Measurements from ENCODE around the gene ZNF622. TPM values are rescaled to one million over a fixed set of nuclear protein-coding genes. Genes with fewer than 3 reads are reported as not detected.

ZNF622 gene
- total and polyA plus RNA-seq, 4 donors, result 21.9 to 29.4 (median 26.1) TPM

GRCh38 chr5:16464231-16464630, 1.4 kb downstream of the ZNF622 start:
- WGBS (ENCODE audit: insufficient coverage), result no CpG with 5 or more reads among the region's 1 CpG
- Histone ChIP-seq H3K27ac (ENCODE audit: low read depth, low read length) (no peak overlapping the region), H3K27me3 (ENCODE audit: control insufficient read depth, insufficient read depth, low read length) (no peaks in the 10 kb centered on the region), H3K36me3 (ENCODE audit: control insufficient read depth, insufficient read depth, low read length) (peaks cover 16% of the 10 kb centered on the region), H3K4me3 (ENCODE audit: low read depth, low read length) (peak overlapping the region; percentile 96), H3K4me1 (ENCODE audit: control insufficient read depth, insufficient read depth, low read length) (peaks cover 19% of the 10 kb centered on the region), H3K9me3 (ENCODE audit: control insufficient read depth, insufficient read depth, low read length) (no peaks in the 10 kb centered on the region)
- no peak for DNase-seq (ENCODE audit: low read depth in 4 of 6, low spot score in 6 of 6)

GRCh38 chr5:16461782-16462181, 3.8 kb downstream of the ZNF622 start:
- H3K27ac ChIP-seq (ENCODE audit: low read depth, low read length), result no peak overlapping the region
- 100% methylated on average over 1 of the region's 1 CpG for WGBS (ENCODE audit: insufficient coverage)
- H3K4me3 ChIP-seq (ENCODE audit: low read depth, low read length), result no peak overlapping the region
- H3K4me1 ChIP-seq (ENCODE audit: control insufficient read depth, insufficient read depth, low read length), result peaks cover 15% of the 10 kb centered on the region
- no peaks in the 10 kb centered on the region for H3K9me3 ChIP-seq (ENCODE audit: control insufficient read depth, insufficient read depth, low read length)
- H3K36me3 ChIP-seq (ENCODE audit: control insufficient read depth, insufficient read depth, low read length), result peaks cover 18% of the 10 kb centered on the region
- no peaks in the 10 kb centered on the region for H3K27me3 ChIP-seq (ENCODE audit: control insufficient read depth, insufficient read depth, low read length)
- DNase-seq (ENCODE audit: low read depth in 4 of 6, low spot score in 6 of 6), result no peak

- Histone ChIP-seq H3K36me3 (ENCODE audit: control insufficient read depth, insufficient read depth, low read length) (peaks cover 18% of the 10 kb centered on the region), H3K27ac (ENCODE audit: low read depth, low read length) (no peak overlapping the region), H3K4me1 (ENCODE audit: control insufficient read depth, insufficient read depth, low read length) (peaks cover 10% of the 10 kb centered on the region), H3K4me3 (ENCODE audit: low read depth, low read length) (no peak overlapping the region), H3K27me3 (ENCODE audit: control insufficient read depth, insufficient read depth, low read length) (no peaks in the 10 kb centered on the region), H3K9me3 (ENCODE audit: control insufficient read depth, insufficient read depth, low read length) (no peaks in the 10 kb centered on the region)
- DNase-seq (ENCODE audit: low read depth in 4 of 6, low spot score in 6 of 6), result no peak
- no CpG with 5 or more reads among the region's 1 CpG for WGBS (ENCODE audit: insufficient coverage)
Observed at GRCh38 chr5:16461026-16461425, 4.6 kb downstream of the ZNF622 start.

- no peaks in the 10 kb centered on the region for H3K9me3 ChIP-seq (ENCODE audit: control insufficient read depth, insufficient read depth, low read length)
- H3K27ac ChIP-seq (ENCODE audit: low read depth, low read length), result no peak overlapping the region
- H3K36me3 ChIP-seq (ENCODE audit: control insufficient read depth, insufficient read depth, low read length), result peaks cover 17% of the 10 kb centered on the region
- no peak overlapping the region for H3K4me3 ChIP-seq (ENCODE audit: low read depth, low read length)
- peaks cover 2% of the 10 kb centered on the region for H3K4me1 ChIP-seq (ENCODE audit: control insufficient read depth, insufficient read depth, low read length)
- no peaks in the 10 kb centered on the region for H3K27me3 ChIP-seq (ENCODE audit: control insufficient read depth, insufficient read depth, low read length)
- no peak for DNase-seq (ENCODE audit: low read depth in 4 of 6, low spot score in 6 of 6)
Observed at GRCh38 chr5:16459451-16459850, 6.1 kb downstream of the ZNF622 start.

GRCh38 chr5:16457853-16458252, 7.7 kb downstream of the ZNF622 start:
- WGBS (ENCODE audit: insufficient coverage), result 90% methylated on average over 1 of the region's 1 CpG
- Histone ChIP-seq H3K27me3 (ENCODE audit: control insufficient read depth, insufficient read depth, low read length) (no peaks in the 10 kb centered on the region), H3K9me3 (ENCODE audit: control insufficient read depth, insufficient read depth, low read length) (no peaks in the 10 kb centered on the region), H3K4me1 (ENCODE audit: control insufficient read depth, insufficient read depth, low read length) (no peaks in the 10 kb centered on the region), H3K27ac (ENCODE audit: low read depth, low read length) (no peak overlapping the region), H3K36me3 (ENCODE audit: control insufficient read depth, insufficient read depth, low read length) (peaks cover 18% of the 10 kb centered on the region), H3K4me3 (ENCODE audit: low read depth, low read length) (no peak overlapping the region)
- DNase-seq (ENCODE audit: low read depth in 4 of 6, low spot score in 6 of 6), result no peak

- DNase-seq (ENCODE audit: low read depth in 4 of 6, low spot score in 6 of 6), result no peak
- no peaks in the 10 kb centered on the region for H3K9me3 ChIP-seq (ENCODE audit: control insufficient read depth, insufficient read depth, low read length)
- WGBS (ENCODE audit: insufficient coverage), result 90% methylated on average over 2 of the region's 3 CpGs
- H3K4me1 ChIP-seq (ENCODE audit: control insufficient read depth, insufficient read depth, low read length), result no peaks in the 10 kb centered on the region
- no peaks in the 10 kb centered on the region for H3K27me3 ChIP-seq (ENCODE audit: control insufficient read depth, insufficient read depth, low read length)
- peaks cover 15% of the 10 kb centered on the region for H3K36me3 ChIP-seq (ENCODE audit: control insufficient read depth, insufficient read depth, low read length)
- H3K27ac ChIP-seq (ENCODE audit: low read depth, low read length), result no peak overlapping the region
- H3K4me3 ChIP-seq (ENCODE audit: low read depth, low read length), result no peak overlapping the region
Observed at GRCh38 chr5:16457451-16457850, 8.1 kb downstream of the ZNF622 start.

- Histone ChIP-seq H3K4me3 (ENCODE audit: low read depth, low read length) (no peak overlapping the region), H3K27ac (ENCODE audit: low read depth, low read length) (no peak overlapping the region), H3K9me3 (ENCODE audit: control insufficient read depth, insufficient read depth, low read length) (no peaks in the 10 kb centered on the region), H3K4me1 (ENCODE audit: control insufficient read depth, insufficient read depth, low read length) (no peaks in the 10 kb centered on the region), H3K36me3 (ENCODE audit: control insufficient read depth, insufficient read depth, low read length) (peaks cover 13% of the 10 kb centered on the region), H3K27me3 (ENCODE audit: control insufficient read depth, insufficient read depth, low read length) (no peaks in the 10 kb centered on the region)
- peak; percentile 53 to 96 (median 72) for DNase-seq (ENCODE audit: low read depth in 4 of 6, low spot score in 6 of 6)
- WGBS (ENCODE audit: insufficient coverage), result 68% methylated on average over 3 of the region's 4 CpGs
Observed at GRCh38 chr5:16456103-16456832, 9.3 kb downstream of the ZNF622 start.

- no peak overlapping the region for H3K27ac ChIP-seq (ENCODE audit: low read depth, low read length)
Observed at GRCh38 chr5:16455668-16456067, 9.9 kb downstream of the ZNF622 start.

GRCh38 chr5:16454686-16455085, 10.9 kb downstream of the ZNF622 start:
- H3K4me3 ChIP-seq (ENCODE audit: low read depth, low read length), result no peak overlapping the region
- no peaks in the 10 kb centered on the region for H3K27me3 ChIP-seq (ENCODE audit: control insufficient read depth, insufficient read depth, low read length)
- H3K27ac ChIP-seq (ENCODE audit: low read depth, low read length), result no peak overlapping the region
- H3K36me3 ChIP-seq (ENCODE audit: control insufficient read depth, insufficient read depth, low read length), result peaks cover 19% of the 10 kb centered on the region
- no peak for DNase-seq (ENCODE audit: low read depth in 4 of 6, low spot score in 6 of 6)
- H3K9me3 ChIP-seq (ENCODE audit: control insufficient read depth, insufficient read depth, low read length), result no peaks in the 10 kb centered on the region
- no peaks in the 10 kb centered on the region for H3K4me1 ChIP-seq (ENCODE audit: control insufficient read depth, insufficient read depth, low read length)
- 97% methylated on average over 4 of the region's 4 CpGs for WGBS (ENCODE audit: insufficient coverage)

More at GRCh38 chr5:16455668-16456067, 9.9 kb downstream of the ZNF622 start:
- Histone ChIP-seq H3K27me3 (ENCODE audit: control insufficient read depth, insufficient read depth, low read length) (no peaks in the 10 kb centered on the region), H3K36me3 (ENCODE audit: control insufficient read depth, insufficient read depth, low read length) (peaks cover 15% of the 10 kb centered on the region), H3K4me1 (ENCODE audit: control insufficient read depth, insufficient read depth, low read length) (no peaks in the 10 kb centered on the region), H3K4me3 (ENCODE audit: low read depth, low read length) (no peak overlapping the region), H3K9me3 (ENCODE audit: control insufficient read depth, insufficient read depth, low read length) (no peaks in the 10 kb centered on the region)
- WGBS (ENCODE audit: insufficient coverage), result 100% methylated on average over 1 of the region's 5 CpGs
- DNase-seq (ENCODE audit: low read depth in 4 of 6, low spot score in 6 of 6), result no peak

GRCh38 chr5:16453609-16454008, 12.0 kb downstream of the ZNF622 start:
- peak in 3 of 6 donors; percentile 22 to 87 (median 41) for DNase-seq (ENCODE audit: low read depth in 4 of 6, low spot score in 6 of 6)
- Histone ChIP-seq H3K4me3 (ENCODE audit: low read depth, low read length) (no peak overlapping the region), H3K27ac (ENCODE audit: low read depth, low read length) (no peak overlapping the region), H3K9me3 (ENCODE audit: control insufficient read depth, insufficient read depth, low read length) (no peaks in the 10 kb centered on the region), H3K4me1 (ENCODE audit: control insufficient read depth, insufficient read depth, low read length) (no peaks in the 10 kb centered on the region), H3K27me3 (ENCODE audit: control insufficient read depth, insufficient read depth, low read length) (no peaks in the 10 kb centered on the region), H3K36me3 (ENCODE audit: control insufficient read depth, insufficient read depth, low read length) (peaks cover 28% of the 10 kb centered on the region)

Data from spinal cord (tissue), 10 donors.